Right lobe of liver (tissue), 6 donors: ENCODE results near the gene C1orf115. TPM values are rescaled to one million over a fixed set of nuclear protein-coding genes. Genes with fewer than 3 reads are reported as not detected.

ENCODE experiments used
- ATAC-seq, 4 donors: fragments of 200-7000 bp; cut with Tn5 transposase; one replicate each; pipeline ENCODE4 v1.9.1; 2020; ENCODE audit warnings: mild to moderate bottlenecking in 4 of 4, moderate library complexity in 4 of 4
- DNase-seq, 3 donors: peaks; one replicate each; pipeline ENCODE4 v3.0.0-alpha.2; 2020
- H3K27ac ChIP-seq, 3 donors: fragments of 200-600 bp; one replicate each; pipeline ENCODE4 v1.8.0; 2022
- H3K27me3 ChIP-seq, 2 donors: fragments of 200-600 bp; one replicate each; pipeline ENCODE4 v1.8.0; 2022
- H3K36me3 ChIP-seq, 4 donors: fragments of 200-600 bp; sonication (generic) in 1 of 4; one replicate each; pipeline versions ENCODE4 v1.5.1 to v1.8.0; 2017 to 2022; ENCODE audit warnings: control low read depth in 1 of 4
- H3K4me1 ChIP-seq, 4 donors: fragments of 200-600 bp; sonication (generic) in 1 of 4; one replicate each; pipeline versions ENCODE4 v1.5.1 to v1.8.0; 2017 to 2022; ENCODE audit warnings: control low read depth in 1 of 4
- H3K4me3 ChIP-seq, 3 donors: fragments of 200-600 bp; one replicate each; pipeline ENCODE4 v1.8.0; 2022
- H3K9me3 ChIP-seq, 4 donors: fragments of 200-600 bp; sonication (generic) in 1 of 4; one replicate each; pipeline versions ENCODE4 v1.5.1 to v1.8.0; 2017 to 2022; ENCODE audit warnings: control low read depth in 1 of 4
- POLR2A ChIP-seq: fragments of 450-650 bp; IDR thresholded peaks from one replicate; pipeline ENCODE4 v1.6.1; 2017; ENCODE audit warnings: antibody characterized with exemption, mild to moderate bottlenecking
- WGBS: methylation state at CpG from one replicate; pipeline ENCODE4 v1.1.6; 2018; ENCODE audit warnings: low coverage, low lambda C conversion rate; ENCODE audit not compliant: insufficient coverage; ENCODE audit errors: missing lambda C conversion rate; 5-methylcytosine and 5-hydroxymethylcytosine counted together
- intact Hi-C, 2 donors: fragments of 100-400 bp; cut with DNase I; formaldehyde crosslinking; loops; one replicate each; pipeline versions ENCODE4 v1.11.2 to v1.14.1; 2022
- total RNA-seq, 6 experiments: library from RNA; depleted of rRNA in 2 of 6; stranded (reverse); fragments of >200 nt in 2 of 6; fragmentation: NEBNext Ultra II Directional in 3 of 6; extraction: Animal tissue kit (Norgen Biotek cat#: 25700) in 3 of 6; gene quantifications; one replicate each; pipeline versions ENCODE4 v1.1.0 to v1.2.4, GENCODE V29; 2016 to 2023
- TF ChIP-seq, protein P1 (sequence below), 4 donors: fragments of 200-600 bp in 3 of 4; fragments of 450-650 bp in 1 of 4; IDR thresholded peaks; one replicate each; pipeline versions ENCODE4 v1.5.1 to v1.8.0; 2016 to 2022; ENCODE audit warnings: antibody characterized with exemption in 4 of 4, mild to moderate bottlenecking in 2 of 4
- donor health status: DM: no; HTN: yes; CAD: no.
- donor health status: DM: no; HTN: no; CAD: no.
- donor health status: DM: no; HTN: no; CAD: no.
- donor health status: DM: no; HTN: yes; CAD: no.
- donor health status: DM: no; HTN: yes; CAD: no.

C1orf115 gene
- total RNA-seq, 6 experiments from 2014 or later, result 45.2 to 65.9 (median 50.8) TPM

DNA sequence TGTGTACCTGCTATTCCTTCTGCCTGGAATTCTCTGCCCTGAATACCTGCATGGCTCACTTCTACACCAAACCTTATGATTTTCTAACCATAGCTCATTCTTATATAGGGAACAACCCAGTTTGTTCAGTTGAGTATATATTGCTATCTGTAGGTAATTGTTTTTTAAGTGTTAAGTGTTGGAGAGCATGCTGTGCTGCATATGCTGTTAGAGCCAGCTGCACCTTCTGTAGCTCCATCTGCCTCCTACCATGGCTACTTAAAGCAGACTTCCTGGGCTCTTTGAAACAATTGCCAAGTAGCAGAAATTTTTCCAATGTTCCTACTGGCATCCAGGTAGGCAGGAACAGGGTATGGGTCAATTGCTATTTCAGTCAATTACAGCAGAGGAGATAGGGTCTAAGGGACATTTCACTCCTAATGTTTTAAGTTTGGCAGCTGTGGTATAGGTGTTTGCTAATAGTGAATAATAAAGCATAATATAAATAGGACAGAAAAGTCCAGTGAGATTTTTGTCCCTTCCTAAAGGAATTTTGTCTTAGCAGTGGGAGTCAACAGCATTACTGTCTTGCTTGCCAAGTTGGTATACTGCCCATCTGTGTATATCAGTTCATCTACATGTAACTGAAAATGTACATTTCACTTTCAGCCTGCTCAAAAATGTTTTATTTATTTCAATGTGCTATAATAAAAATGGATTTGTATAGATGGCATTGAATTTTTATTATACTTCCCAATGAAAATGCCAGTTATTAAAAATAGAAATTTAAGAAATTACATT is 34.0 kb upstream of the C1orf115 start:
- no peaks in the 10 kb centered on the region for H3K36me3 ChIP-seq
- H3K27me3 ChIP-seq, result no peaks in the 10 kb centered on the region
- intact Hi-C loops, result no loop called here
- no peak for DNase-seq
- TF ChIP-seq, protein P1, sequence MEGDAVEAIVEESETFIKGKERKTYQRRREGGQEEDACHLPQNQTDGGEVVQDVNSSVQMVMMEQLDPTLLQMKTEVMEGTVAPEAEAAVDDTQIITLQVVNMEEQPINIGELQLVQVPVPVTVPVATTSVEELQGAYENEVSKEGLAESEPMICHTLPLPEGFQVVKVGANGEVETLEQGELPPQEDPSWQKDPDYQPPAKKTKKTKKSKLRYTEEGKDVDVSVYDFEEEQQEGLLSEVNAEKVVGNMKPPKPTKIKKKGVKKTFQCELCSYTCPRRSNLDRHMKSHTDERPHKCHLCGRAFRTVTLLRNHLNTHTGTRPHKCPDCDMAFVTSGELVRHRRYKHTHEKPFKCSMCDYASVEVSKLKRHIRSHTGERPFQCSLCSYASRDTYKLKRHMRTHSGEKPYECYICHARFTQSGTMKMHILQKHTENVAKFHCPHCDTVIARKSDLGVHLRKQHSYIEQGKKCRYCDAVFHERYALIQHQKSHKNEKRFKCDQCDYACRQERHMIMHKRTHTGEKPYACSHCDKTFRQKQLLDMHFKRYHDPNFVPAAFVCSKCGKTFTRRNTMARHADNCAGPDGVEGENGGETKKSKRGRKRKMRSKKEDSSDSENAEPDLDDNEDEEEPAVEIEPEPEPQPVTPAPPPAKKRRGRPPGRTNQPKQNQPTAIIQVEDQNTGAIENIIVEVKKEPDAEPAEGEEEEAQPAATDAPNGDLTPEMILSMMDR (IDR thresholded peaks at IDR 0.05), result no peak
- no peak for TF ChIP-seq POLR2A
- H3K4me1 ChIP-seq, result no peaks in the 10 kb centered on the region
- H3K27ac ChIP-seq, result no peak overlapping the region
- ATAC-seq, result no peak
- H3K9me3 ChIP-seq, result no peaks in the 10 kb centered on the region
- H3K4me3 ChIP-seq, result no peak overlapping the region

DNA sequence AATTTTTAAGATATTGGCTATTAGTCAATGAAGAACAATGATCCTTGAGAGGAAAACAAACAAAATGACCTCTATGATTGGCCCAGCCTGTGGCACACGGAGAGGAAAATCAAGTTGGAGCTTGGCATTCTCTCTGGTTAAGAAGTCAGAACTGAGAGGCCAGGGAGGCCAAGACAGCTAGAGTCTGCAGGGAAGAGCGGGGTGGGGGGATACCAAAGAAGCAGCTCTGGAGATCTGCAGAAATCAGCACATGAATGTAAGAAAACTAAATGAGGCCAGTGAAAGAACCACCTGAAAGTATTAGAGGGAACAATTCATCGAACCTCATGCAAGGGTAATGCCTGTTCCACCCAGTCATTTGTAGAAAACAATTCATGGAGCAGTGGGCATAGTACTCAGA is 23.8 kb upstream of the C1orf115 start:
- no peaks in the 10 kb centered on the region for H3K27me3 ChIP-seq
- intact Hi-C loops, result no loop called here
- TF ChIP-seq, protein P1 (IDR thresholded peaks at IDR 0.05), result no peak
- no peak for TF ChIP-seq POLR2A
- ATAC-seq (no peak), DNase-seq (no peak)
- H3K27ac ChIP-seq, result no peak overlapping the region
- H3K4me3 ChIP-seq, result no peak overlapping the region
- no peaks in the 10 kb centered on the region for H3K36me3 ChIP-seq
- no peaks in the 10 kb centered on the region for H3K9me3 ChIP-seq
- WGBS, result 73% methylated on average over 3 of the region's 3 CpGs
- no peaks in the 10 kb centered on the region for H3K4me1 ChIP-seq

DNA sequence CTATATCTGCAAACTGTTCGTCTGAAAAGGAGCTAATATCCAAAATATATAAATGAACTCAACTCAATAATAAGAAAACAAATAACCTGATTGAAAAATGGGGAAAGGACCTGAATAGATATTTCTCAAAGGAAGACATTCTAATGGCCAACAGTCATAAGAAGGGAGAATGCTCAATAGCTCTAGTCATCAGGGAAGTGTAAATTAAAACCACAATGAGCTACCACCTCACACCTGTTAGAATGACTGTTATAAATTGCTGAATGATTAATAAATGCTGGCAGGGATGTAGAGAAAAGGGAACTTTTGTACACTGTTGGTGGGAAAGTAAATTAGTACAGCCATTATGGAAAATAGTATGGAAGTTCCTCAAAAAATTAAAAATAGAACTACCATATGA is 21.2 kb upstream of the C1orf115 start:
- ATAC-seq (no peak), DNase-seq (no peak)
- Histone ChIP-seq H3K27me3 (no peaks in the 10 kb centered on the region), H3K27ac (no peak overlapping the region), H3K9me3 (no peaks in the 10 kb centered on the region), H3K4me1 (no peaks in the 10 kb centered on the region), H3K36me3 (no peaks in the 10 kb centered on the region), H3K4me3 (no peak overlapping the region)
- no peak for TF ChIP-seq POLR2A
- TF ChIP-seq, protein P1 (IDR thresholded peaks at IDR 0.05), result no peak
- intact Hi-C loops, result no loop called here
- whole genome bisulfite sequencing, result 29% methylated on average over 1 of the region's 1 CpG

DNA sequence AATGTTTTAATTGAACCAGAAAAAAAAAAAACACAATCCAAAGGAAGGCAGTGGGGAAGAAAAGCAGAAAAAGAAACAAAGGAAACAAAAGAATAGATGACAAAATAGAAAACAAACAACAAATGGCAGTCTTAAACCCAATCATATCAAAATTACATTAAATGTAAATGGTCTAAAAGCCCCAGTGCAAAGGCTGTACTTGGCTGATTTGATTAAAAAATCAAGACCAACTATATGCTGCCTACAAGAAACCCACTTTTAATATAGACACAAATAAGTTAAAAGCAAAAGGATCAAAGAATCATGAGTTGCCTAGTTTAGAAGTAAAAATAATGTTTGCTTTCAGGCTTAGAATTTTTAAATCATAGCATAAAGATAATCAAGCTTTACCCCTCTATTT is 19.8 kb upstream of the C1orf115 start:
- DNase-seq (no peak), ATAC-seq (no peak)
- intact Hi-C loops, result no loop called here
- no peak overlapping the region for H3K27ac ChIP-seq
- no peaks in the 10 kb centered on the region for H3K4me1 ChIP-seq
- H3K9me3 ChIP-seq, result no peaks in the 10 kb centered on the region
- TF ChIP-seq, protein P1 (IDR thresholded peaks at IDR 0.05), result no peak
- TF ChIP-seq POLR2A, result no peak
- H3K4me3 ChIP-seq, result no peak overlapping the region
- H3K27me3 ChIP-seq, result no peaks in the 10 kb centered on the region
- H3K36me3 ChIP-seq, result no peaks in the 10 kb centered on the region

DNA sequence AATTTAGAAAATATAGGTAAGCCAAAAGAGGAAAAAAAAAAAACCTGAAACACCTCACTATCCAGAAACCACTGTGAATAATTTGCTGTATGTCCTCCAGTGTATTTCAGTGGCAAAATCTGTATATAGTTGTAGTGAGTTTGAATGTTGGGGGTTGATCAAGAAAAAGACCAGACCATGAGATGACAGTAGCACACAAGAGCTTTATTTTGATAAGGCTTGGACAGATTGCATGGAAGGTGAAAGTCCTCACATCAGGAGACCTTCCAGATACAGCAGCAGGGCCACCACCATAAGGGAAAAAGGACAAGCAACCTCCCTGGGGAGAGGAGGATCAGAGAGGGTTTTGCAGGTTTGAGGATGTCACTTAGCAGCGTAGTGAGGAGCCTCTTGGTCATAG is 16.2 kb upstream of the C1orf115 start:
- 80% methylated on average over 1 of the region's 1 CpG for WGBS
- TF ChIP-seq, protein P1 (IDR thresholded peaks at IDR 0.05), result no peak
- TF ChIP-seq POLR2A, result no peak
- DNase-seq, result no peak
- intact Hi-C loops, result no loop called here
- Histone ChIP-seq H3K27ac (no peak overlapping the region), H3K36me3 (no peaks in the 10 kb centered on the region), H3K4me3 (no peak overlapping the region), H3K4me1 (no peaks in the 10 kb centered on the region), H3K9me3 (no peaks in the 10 kb centered on the region), H3K27me3 (no peaks in the 10 kb centered on the region)
- no peak for ATAC-seq
